Heart left ventricle (tissue), 16 donors: ENCODE data around the gene ARF3. TPM values are rescaled to one million over a fixed set of nuclear protein-coding genes. Genes with fewer than 3 reads are reported as not detected.

ENCODE experiments used
- ATAC-seq, 4 donors: fragments of 200-7000 bp; cut with Tn5 transposase; one replicate each; pipeline ENCODE4 v1.9.1; 2020 to 2022; ENCODE audit warnings: moderate library complexity in 4 of 4, mild to moderate bottlenecking in 3 of 4, moderate number of reproducible peaks in 1 of 4
- DNase-seq, 5 donors: peaks; one replicate each; pipeline ENCODE4 v3.0.0-alpha.2; 2020
- H3K27ac ChIP-seq, 12 donors: fragments of 200-600 bp; sonication (generic) in 4 of 12; one replicate each; pipeline versions ENCODE4 v1.5.0 to v1.8.0; 2016 to 2022; ENCODE audit warnings: mild to moderate bottlenecking in 2 of 12
- H3K27me3 ChIP-seq, 9 donors: fragments of 200-600 bp; sonication (generic) in 2 of 9; one replicate each; pipeline versions ENCODE4 v1.5.1 to v1.8.0; 2016 to 2022; ENCODE audit warnings: mild to moderate bottlenecking in 3 of 9
- H3K36me3 ChIP-seq, 9 donors: fragments of 200-600 bp; sonication (generic) in 2 of 9; one replicate each; pipeline versions ENCODE4 v1.5.0 to v1.8.0; 2018 to 2022; ENCODE audit warnings: mild to moderate bottlenecking in 2 of 9
- H3K4me1 ChIP-seq, 12 donors: fragments of 200-600 bp; sonication (generic) in 4 of 12; one replicate each; pipeline versions ENCODE4 v1.5.0 to v1.8.0; 2016 to 2022; ENCODE audit warnings: mild to moderate bottlenecking in 3 of 12
- H3K4me3 ChIP-seq, 12 donors: fragments of 200-600 bp; sonication (generic) in 4 of 12; one replicate each; pipeline versions ENCODE4 v1.5.0 to v1.8.0; 2017 to 2022; ENCODE audit warnings: mild to moderate bottlenecking in 9 of 12, moderate library complexity in 4 of 12
- H3K9me3 ChIP-seq, 12 donors: fragments of 200-600 bp; sonication (generic) in 4 of 12; one replicate each; pipeline versions ENCODE4 v1.5.0 to v1.8.0; 2016 to 2022; ENCODE audit warnings: mild to moderate bottlenecking in 1 of 12
- POLR2A ChIP-seq, 2 donors: fragments of 450-650 bp; IDR thresholded peaks; one replicate each; pipeline ENCODE4 v1.6.1; 2017; ENCODE audit warnings: antibody characterized with exemption in 2 of 2, mild to moderate bottlenecking in 2 of 2, moderate library complexity in 2 of 2
- WGBS, 4 donors: extraction: QIAGEN DNeasy Blood & Tissue Kit in 2 of 4; methylation state at CpG; one replicate each; pipeline versions ENCODE4 v1.1.5 to v1.1.7; 2013 to 2018; 5-methylcytosine and 5-hydroxymethylcytosine counted together
- intact Hi-C, 10 donors: fragments of 100-400 bp; cut with DNase I; formaldehyde crosslinking; loops; one replicate each; pipeline versions ENCODE4 v1.11.1 to v1.14.2; 2022
- polyA plus RNA-seq, 2 donors: library from polyadenylated mRNA; stranded (reverse); fragments of 200-250 nt; gene quantifications; one replicate each; pipeline ENCODE4 v1.2.3, GENCODE V29; 2013
- total RNA-seq, 9 donors: library from RNA; depleted of rRNA in 2 of 9; stranded (reverse); fragments of >200 nt in 2 of 9; fragmentation: NEBNext Ultra II Directional in 3 of 9; extraction: Animal tissue kit (Norgen Biotek cat#: 25700) in 3 of 9; gene quantifications; one replicate each; pipeline versions ENCODE4 v1.1.0 to v1.2.4, GENCODE V29; 2016 to 2023
- TF ChIP-seq, protein P1 (sequence below), 12 donors: fragments of 200-600 bp; sonication (generic) in 4 of 12; IDR thresholded peaks; one replicate each; pipeline versions ENCODE4 v1.5.0 to v1.8.0; 2018 to 2022; ENCODE audit warnings: antibody characterized with exemption in 12 of 12, mild to moderate bottlenecking in 5 of 12
- donor health status: ischemic (EF 13 %, LVEDD 7.1; RV severe dilation, severe dysfunction).
- donor health status: healthy with polysubstance abuse.
- donor health status: DM: no; HTN: yes; CAD: no.
- donor health status: DM: no; HTN: no; CAD: no.
- donor health status: ischemic (EF 25% LVEDD 6.9; RV normal size, moderate dysfunction).
- donor health status: ischemic (EF 25% LVEDD 5.7; RV mildly dilated, moderate dysfunction).
- donor health status: healthy.
- donor health status: DM: yes; HTN: yes; CAD: no.
- donor health status: ischemic (EF 35%, LVEDD 5.7; RV mildly dilated, moderate dysfunction).
- donor health status: nonischemic (EF 11% LVEDD 7.7; RV severe dilation, severe dysfunction).
- donor health status: DM: yes; HTN: yes; CAD: no.
- donor health status: PGD.
- donor health status: ischemic (EF 29% LVEDD 5.4; RV normal size, mild dysfunction).
- donor health status: nonischemic (EF 23%, LVEDD 6.1; RV moderate dilation, normal function).

Gene ARF3
- total and polyA plus RNA-seq, 11 donors: 35.8 to 130 (median 54.0) TPM

GRCh38 chr12:48967991-48968390, 10.7 kb upstream of the ARF3 start:
- TF ChIP-seq, protein P1, sequence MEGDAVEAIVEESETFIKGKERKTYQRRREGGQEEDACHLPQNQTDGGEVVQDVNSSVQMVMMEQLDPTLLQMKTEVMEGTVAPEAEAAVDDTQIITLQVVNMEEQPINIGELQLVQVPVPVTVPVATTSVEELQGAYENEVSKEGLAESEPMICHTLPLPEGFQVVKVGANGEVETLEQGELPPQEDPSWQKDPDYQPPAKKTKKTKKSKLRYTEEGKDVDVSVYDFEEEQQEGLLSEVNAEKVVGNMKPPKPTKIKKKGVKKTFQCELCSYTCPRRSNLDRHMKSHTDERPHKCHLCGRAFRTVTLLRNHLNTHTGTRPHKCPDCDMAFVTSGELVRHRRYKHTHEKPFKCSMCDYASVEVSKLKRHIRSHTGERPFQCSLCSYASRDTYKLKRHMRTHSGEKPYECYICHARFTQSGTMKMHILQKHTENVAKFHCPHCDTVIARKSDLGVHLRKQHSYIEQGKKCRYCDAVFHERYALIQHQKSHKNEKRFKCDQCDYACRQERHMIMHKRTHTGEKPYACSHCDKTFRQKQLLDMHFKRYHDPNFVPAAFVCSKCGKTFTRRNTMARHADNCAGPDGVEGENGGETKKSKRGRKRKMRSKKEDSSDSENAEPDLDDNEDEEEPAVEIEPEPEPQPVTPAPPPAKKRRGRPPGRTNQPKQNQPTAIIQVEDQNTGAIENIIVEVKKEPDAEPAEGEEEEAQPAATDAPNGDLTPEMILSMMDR (IDR thresholded peaks at IDR 0.05): no peak
- TF ChIP-seq POLR2A (IDR thresholded peaks at IDR 0.05): no peak
- DNase-seq: no peak
- H3K4me3 ChIP-seq: no peak overlapping the region
- H3K9me3 ChIP-seq: no peaks in the 10 kb centered on the region
- 73 to 77% (median 75%) methylated on average over 6 to 7 of the region's 7 CpGs for WGBS, 4 donors
- intact Hi-C loops: no loop called here
- no peak overlapping the region for H3K27ac ChIP-seq
- H3K4me1 ChIP-seq: peaks cover 0 to 27% (median 12%) of the 10 kb centered on the region in 12 donors
- no peaks in the 10 kb centered on the region for H3K36me3 ChIP-seq
- ATAC-seq: no peak
- peaks cover 23 to 59% (median 40%) of the 10 kb centered on the region in 9 donors for H3K27me3 ChIP-seq

DNA sequence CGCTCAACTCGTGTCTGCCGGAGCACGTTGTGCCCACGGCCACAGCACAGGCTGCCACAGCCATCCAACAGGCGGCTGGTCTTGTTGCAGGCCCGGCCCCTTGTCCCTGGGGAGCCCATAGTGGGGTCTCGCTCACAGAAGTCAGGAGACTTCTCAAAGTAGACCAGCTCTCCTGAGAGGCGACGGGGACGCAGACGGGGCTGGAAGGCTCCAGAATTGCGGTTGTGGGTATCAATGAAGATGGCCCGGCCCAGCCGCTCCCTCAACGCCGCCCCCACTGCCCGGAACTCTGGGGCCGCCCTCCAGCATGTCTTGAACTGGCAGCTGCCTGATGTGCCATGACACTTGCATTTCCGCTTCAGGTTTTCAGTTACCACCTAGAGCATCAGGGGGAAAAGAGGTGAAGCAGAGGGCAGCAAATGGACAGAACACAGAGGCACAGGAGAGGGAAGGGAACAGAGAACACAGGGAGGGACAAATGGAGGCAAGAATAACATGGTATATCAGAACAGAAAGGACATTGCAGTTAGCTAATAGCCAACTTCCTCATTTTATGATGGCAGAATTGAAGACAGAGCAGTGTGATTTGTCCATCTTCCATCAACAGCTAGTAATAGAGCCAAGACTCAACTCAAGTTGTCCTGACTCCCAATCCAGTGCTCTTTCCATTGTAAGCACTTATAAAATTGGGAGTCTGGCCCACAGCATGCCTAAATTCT, 9.0 kb upstream of the ARF3 start:
- TF ChIP-seq, protein P1 (IDR thresholded peaks at IDR 0.05): no peak
- TF ChIP-seq POLR2A (IDR thresholded peaks at IDR 0.05): no peak
- H3K36me3 ChIP-seq: no peaks in the 10 kb centered on the region
- no peaks in the 10 kb centered on the region for H3K9me3 ChIP-seq
- no peak overlapping the region for H3K27ac ChIP-seq
- no peak for ATAC-seq
- peaks cover 10 to 42% (median 25%) of the 10 kb centered on the region in 9 donors for H3K27me3 ChIP-seq
- H3K4me1 ChIP-seq: peaks cover 0 to 21% (median 10%) of the 10 kb centered on the region in 12 donors
- no peak for DNase-seq
- intact Hi-C loops: no loop called here
- 60 to 72% (median 62%) methylated on average over 19 to 20 of the region's 20 CpGs for WGBS, 4 donors
- H3K4me3 ChIP-seq: no peak overlapping the region

GRCh38 chr12:48965298-48965838, 8.1 kb upstream of the ARF3 start:
- ATAC-seq (no peak), DNase-seq (no peak)
- Histone ChIP-seq H3K36me3 (no peaks in the 10 kb centered on the region), H3K4me1 (peaks cover 0 to 13% (median 6%) of the 10 kb centered on the region in 12 donors), H3K27ac (no peak overlapping the region), H3K9me3 (no peaks in the 10 kb centered on the region), H3K27me3 (peaks cover 2 to 32% (median 15%) of the 10 kb centered on the region in 9 donors), H3K4me3 (no peak overlapping the region)
- TF ChIP-seq, protein P1 (IDR thresholded peaks at IDR 0.05): peak in 1 of 12 donors; percentile 11
- no peak for TF ChIP-seq POLR2A (IDR thresholded peaks at IDR 0.05)
- intact Hi-C loops: no loop called here

GRCh38 chr12:48961801-48962200, 4.5 kb upstream of the ARF3 start:
- ATAC-seq (no peak), DNase-seq (no peak)
- H3K27ac ChIP-seq: no peak overlapping the region
- intact Hi-C loops: no loop called here
- peaks cover 0 to 17% (median 0%) of the 10 kb centered on the region in 9 donors for H3K27me3 ChIP-seq
- no peak for TF ChIP-seq POLR2A (IDR thresholded peaks at IDR 0.05)
- TF ChIP-seq, protein P1 (IDR thresholded peaks at IDR 0.05): no peak
- H3K4me1 ChIP-seq: peaks cover 0 to 9% (median 4%) of the 10 kb centered on the region in 12 donors
- H3K4me3 ChIP-seq: no peak overlapping the region
- H3K36me3 ChIP-seq: no peaks in the 10 kb centered on the region
- no peaks in the 10 kb centered on the region for H3K9me3 ChIP-seq
